ENCODE results near the gene LRRC28. TPM values are rescaled to one million over a fixed set of nuclear protein-coding genes. Genes with fewer than 3 reads are reported as not detected.

LRRC28 gene
- total and polyA plus RNA-seq, 9 of the 15 experiments (the other 6 are each of a cell fraction or from before 2014, with no cell fraction given): 5.5 to 17.4 (median 7.9) TPM

- DNase-seq (ENCODE audit: extremely low read depth in 1 of 4, low spot score in 3 of 4): no peak
- no peak overlapping the region for H3K9ac ChIP-seq (ENCODE audit: insufficient read depth in 1 of 2, low read depth in 2 of 2, low read length in 2 of 2)
- H3K27ac ChIP-seq (ENCODE audit: extremely low read depth, low read depth, low read length): no peak overlapping the region
- FAIRE-seq: no peak
- BruUV-seq (replicated peaks): no TSS peak
- peaks cover 10% of the 10 kb centered on the region; the same call in 1 of the 2 replicates for H4K20me1 ChIP-seq (replicated peaks; ENCODE audit: control insufficient read depth, insufficient read depth, low read length)
- TF ChIP-seq ZNF143 (CRISPR knock-in tag; IDR thresholded peaks at IDR 0.05) (no peak), ILK (tag; IDR thresholded peaks at IDR 0.05; ENCODE audit: borderline replicate concordance, low read depth) (no peak), MYBL2 (IDR thresholded peaks at IDR 0.05; ENCODE audit: low read depth) (no peak), MYBL2 (CRISPR knock-in tag; IDR thresholded peaks at IDR 0.05; ENCODE audit: borderline replicate concordance) (no peak), ETS2 (tag; IDR thresholded peaks at IDR 0.05; ENCODE audit: borderline replicate concordance, poor library complexity, severe bottlenecking) (no peak), ZC3H8 (IDR thresholded peaks at IDR 0.05) (no peak)
- intact Hi-C loops (cut with micrococcal nuclease) (no loop called here), in situ Hi-C loops (cut with MboI) (no loop called here)
- peaks cover 0 to 22% of the 10 kb centered on the region in 2 experiments; a peak in 3 of 5 replicates for H3K4me1 ChIP-seq (replicated peaks in 1 of 2; ENCODE audit: control insufficient read depth in 2 of 2, insufficient read depth in 2 of 2, low read length in 2 of 2)
- WGBS (ENCODE audit: insufficient coverage, low coverage, missing lambda C conversion rate): 5% methylated on average over 20 of the region's 21 CpGs
- ATAC-seq: peak; percentile 19; the same call in 2 of the 3 replicates
- H3K9me1 ChIP-seq (ENCODE audit: control insufficient read depth, insufficient read depth, low read length): no peaks in the 10 kb centered on the region
- no peak overlapping the region for H3K4me3 ChIP-seq
- POLR2A ChIA-PET: interaction anchor here (0.6 kb wide), 1 partner anchor 183 kb away, joined by 3 read pairs; the partner anchor contains the start of gene LRRC28
- no peak overlapping the region for H2AFZ ChIP-seq (ENCODE audit: low read depth, low read length)
- H3K9me3 ChIP-seq (replicated peaks; ENCODE audit: control insufficient read depth, insufficient read depth, low read depth, low read length): no peaks in the 10 kb centered on the region
- H3K4me2 ChIP-seq (ENCODE audit: insufficient read depth, low read length): no peak overlapping the region
- no peaks in the 10 kb centered on the region for H3K79me2 ChIP-seq (ENCODE audit: control insufficient read depth, insufficient read depth, low read length)
- CTCF ChIA-PET (ENCODE audit: low intra/inter-chr PET ratio): no interaction called here
- H3K27me3 ChIP-seq (ENCODE audit: control insufficient read depth in 2 of 2, insufficient read depth in 2 of 2, low read length in 2 of 2): peaks cover 30 to 88% of the 10 kb centered on the region in 2 experiments
- no peaks in the 10 kb centered on the region for H3K36me3 ChIP-seq (ENCODE audit: control insufficient read depth, insufficient read depth, low read length)
Measured at GRCh38 chr15:99433757-99434450, 182.6 kb downstream of the LRRC28 start.

Measured in K562 (cell line).